Stomach (tissue), 4 donors: Measurements from ENCODE around the gene TANGO6.

Source experiments
- EP300 ChIP-seq: sonication (generic); formaldehyde crosslinking; IDR thresholded peaks from one replicate; pipeline ENCODE4 v1.6.1; 2017; ENCODE audit warnings: antibody characterized with exemption
- POLR2A ChIP-seq, 4 donors: fragments of 450-650 bp; IDR thresholded peaks; one replicate each; pipeline ENCODE4 v1.6.1; 2016; ENCODE audit warnings: antibody characterized with exemption in 4 of 4, control low read depth in 2 of 4, mild to moderate bottlenecking in 1 of 4, moderate library complexity in 1 of 4
- POLR2AphosphoS5 ChIP-seq, 3 donors: sonication (generic); formaldehyde crosslinking; IDR thresholded peaks; one replicate each; pipeline ENCODE4 v1.6.1; 2016; ENCODE audit warnings: antibody characterized with exemption in 3 of 3
- TF ChIP-seq, protein P1 (sequence below), 7 experiments: fragments of 450-650 bp in 4 of 7; fragments of 200-600 bp in 3 of 7; sonication (generic) in 3 of 7; IDR thresholded peaks; one replicate each; pipeline ENCODE4 v1.5.1; 2016 to 2019; ENCODE audit warnings: antibody characterized with exemption in 7 of 7, control low read depth in 2 of 7, mild to moderate bottlenecking in 1 of 7

DNA sequence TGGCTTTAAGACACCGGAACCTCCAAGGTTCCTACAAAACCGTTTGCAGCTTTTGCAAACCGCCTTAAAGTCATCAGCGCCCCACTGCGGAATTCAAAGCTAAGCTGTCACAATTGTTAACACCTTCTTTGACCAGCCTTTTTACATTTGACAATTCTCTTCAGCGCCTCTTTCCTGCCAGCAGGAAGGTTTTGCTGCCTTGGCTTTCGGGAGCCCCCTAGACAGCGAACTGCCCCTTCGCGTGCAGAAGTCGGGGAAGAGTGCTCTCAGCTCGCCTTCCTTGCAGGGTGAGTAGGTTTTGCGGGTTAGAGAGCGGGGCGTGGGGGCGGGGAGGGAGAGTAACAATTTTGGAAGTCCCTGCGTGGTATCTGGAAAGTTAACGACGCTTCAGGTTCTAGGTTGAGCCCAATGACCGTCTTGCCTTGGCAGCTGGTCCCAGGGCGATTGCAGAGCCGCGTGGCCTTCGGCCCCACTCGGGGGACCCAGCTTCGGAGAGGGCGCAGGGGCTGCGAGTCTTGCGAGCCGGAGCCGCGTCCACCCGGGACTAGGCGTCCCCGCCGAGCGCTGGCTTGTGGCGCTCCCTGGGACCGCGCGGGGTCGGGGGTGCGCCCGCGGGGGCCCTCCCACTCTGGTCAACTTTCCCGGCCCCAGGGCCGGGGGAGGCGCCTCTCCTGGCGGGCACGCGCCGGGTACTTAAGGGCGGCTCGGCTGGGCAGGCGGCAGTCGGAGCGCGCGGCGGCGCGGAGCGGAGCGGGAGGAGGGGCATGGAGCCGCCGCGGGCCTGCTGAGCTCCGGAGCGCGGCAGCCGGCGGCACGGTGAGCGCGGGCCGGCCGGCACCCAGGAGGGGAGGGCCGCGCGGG, 262.4 kb downstream of the TANGO6 start, which contains the start of gene HAS3:
- TF ChIP-seq EP300 (no peak), POLR2A (IDR thresholded peaks at IDR 0.05) (no peak), POLR2AphosphoS5 (IDR thresholded peaks at IDR 0.05) (peak in 2 of 3 donors; percentile 58 to 72)
- TF ChIP-seq, protein P1, sequence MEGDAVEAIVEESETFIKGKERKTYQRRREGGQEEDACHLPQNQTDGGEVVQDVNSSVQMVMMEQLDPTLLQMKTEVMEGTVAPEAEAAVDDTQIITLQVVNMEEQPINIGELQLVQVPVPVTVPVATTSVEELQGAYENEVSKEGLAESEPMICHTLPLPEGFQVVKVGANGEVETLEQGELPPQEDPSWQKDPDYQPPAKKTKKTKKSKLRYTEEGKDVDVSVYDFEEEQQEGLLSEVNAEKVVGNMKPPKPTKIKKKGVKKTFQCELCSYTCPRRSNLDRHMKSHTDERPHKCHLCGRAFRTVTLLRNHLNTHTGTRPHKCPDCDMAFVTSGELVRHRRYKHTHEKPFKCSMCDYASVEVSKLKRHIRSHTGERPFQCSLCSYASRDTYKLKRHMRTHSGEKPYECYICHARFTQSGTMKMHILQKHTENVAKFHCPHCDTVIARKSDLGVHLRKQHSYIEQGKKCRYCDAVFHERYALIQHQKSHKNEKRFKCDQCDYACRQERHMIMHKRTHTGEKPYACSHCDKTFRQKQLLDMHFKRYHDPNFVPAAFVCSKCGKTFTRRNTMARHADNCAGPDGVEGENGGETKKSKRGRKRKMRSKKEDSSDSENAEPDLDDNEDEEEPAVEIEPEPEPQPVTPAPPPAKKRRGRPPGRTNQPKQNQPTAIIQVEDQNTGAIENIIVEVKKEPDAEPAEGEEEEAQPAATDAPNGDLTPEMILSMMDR (IDR thresholded peaks at IDR 0.05), result peak in 2 of 7 experiments; percentile 5 to 10
